ENCODE data around the gene CHTF8.

DNA sequence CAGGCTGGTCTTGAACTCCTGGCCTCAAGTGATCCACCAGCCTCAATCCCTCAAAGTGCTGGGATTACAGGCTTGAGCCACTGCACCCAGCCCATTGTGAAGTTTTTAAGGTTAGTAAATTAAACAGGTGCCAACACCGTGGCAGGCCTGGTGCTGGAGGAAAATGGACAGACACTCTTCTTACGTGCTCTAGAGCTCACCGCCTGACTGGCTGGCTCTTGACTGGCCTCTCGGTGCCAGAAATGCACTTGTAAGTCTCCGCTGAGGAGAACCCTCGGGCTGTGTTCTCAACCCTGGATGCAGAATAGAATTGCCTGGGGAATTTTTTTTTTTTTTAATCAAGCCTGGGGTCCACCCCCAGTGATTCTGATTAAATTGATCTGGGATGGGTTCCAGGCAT is 37.2 kb downstream of the CHTF8 start:
- TF ChIP-seq, protein P1, sequence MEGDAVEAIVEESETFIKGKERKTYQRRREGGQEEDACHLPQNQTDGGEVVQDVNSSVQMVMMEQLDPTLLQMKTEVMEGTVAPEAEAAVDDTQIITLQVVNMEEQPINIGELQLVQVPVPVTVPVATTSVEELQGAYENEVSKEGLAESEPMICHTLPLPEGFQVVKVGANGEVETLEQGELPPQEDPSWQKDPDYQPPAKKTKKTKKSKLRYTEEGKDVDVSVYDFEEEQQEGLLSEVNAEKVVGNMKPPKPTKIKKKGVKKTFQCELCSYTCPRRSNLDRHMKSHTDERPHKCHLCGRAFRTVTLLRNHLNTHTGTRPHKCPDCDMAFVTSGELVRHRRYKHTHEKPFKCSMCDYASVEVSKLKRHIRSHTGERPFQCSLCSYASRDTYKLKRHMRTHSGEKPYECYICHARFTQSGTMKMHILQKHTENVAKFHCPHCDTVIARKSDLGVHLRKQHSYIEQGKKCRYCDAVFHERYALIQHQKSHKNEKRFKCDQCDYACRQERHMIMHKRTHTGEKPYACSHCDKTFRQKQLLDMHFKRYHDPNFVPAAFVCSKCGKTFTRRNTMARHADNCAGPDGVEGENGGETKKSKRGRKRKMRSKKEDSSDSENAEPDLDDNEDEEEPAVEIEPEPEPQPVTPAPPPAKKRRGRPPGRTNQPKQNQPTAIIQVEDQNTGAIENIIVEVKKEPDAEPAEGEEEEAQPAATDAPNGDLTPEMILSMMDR (conservative IDR thresholded peaks at IDR 0.05), result no peak
- TF ChIP-seq EZH2 (IDR thresholded peaks at IDR 0.05; ENCODE audit: low read depth), result no peak

Data from PC-9 (cell line).